ENCODE measurements around the gene THSD4. TPM values are rescaled to one million over a fixed set of nuclear protein-coding genes. Genes with fewer than 3 reads are reported as not detected.

The THSD4 gene
- total and polyA plus RNA-seq, 9 of the 15 experiments (the other 6 are each of a cell fraction or from before 2014, with no cell fraction given): 0.04 TPM; not detected in 5

GRCh38 chr15:71391421-71392088 is 276.3 kb downstream of the THSD4 start:
- H3K4me3 ChIP-seq: no peak overlapping the region
- TF ChIP-seq CXXC5 (CRISPR knock-in tag; IDR thresholded peaks at IDR 0.05) (no peak), RBM14 (IDR thresholded peaks at IDR 0.05; ENCODE audit: borderline replicate concordance, insufficient read depth, low read depth, low read length) (no peak)
- no peaks in the 10 kb centered on the region for H4K20me1 ChIP-seq (replicated peaks; ENCODE audit: control insufficient read depth, insufficient read depth, low read length)
- ATAC-seq: no peak
- no peak overlapping the region for H3K9ac ChIP-seq (ENCODE audit: insufficient read depth in 1 of 2, low read depth in 2 of 2, low read length in 2 of 2)
- BruUV-seq (replicated peaks): no TSS peak
- H3K79me2 ChIP-seq (ENCODE audit: control insufficient read depth, insufficient read depth, low read length): no peaks in the 10 kb centered on the region
- no peaks in the 10 kb centered on the region for H3K9me1 ChIP-seq (ENCODE audit: control insufficient read depth, insufficient read depth, low read length)
- ChIA-PET CTCF (ENCODE audit: low intra/inter-chr PET ratio) (no interaction called here), POLR2A (interaction anchor here (0.6 to 0.8 kb wide), 2 partner anchors 8 to 9 kb away, joined by 3 read pairs; no protein-coding TSS in a partner anchor)
- H3K27me3 ChIP-seq (ENCODE audit: control insufficient read depth in 2 of 2, insufficient read depth in 2 of 2, low read length in 2 of 2): peaks cover 0 to 11% of the 10 kb centered on the region in 2 experiments; a peak in 2 of 5 replicates
- H3K27ac ChIP-seq (ENCODE audit: extremely low read depth, low read depth, low read length): no peak overlapping the region
- no peaks in the 10 kb centered on the region for H3K36me3 ChIP-seq (ENCODE audit: control insufficient read depth, insufficient read depth, low read length)
- in situ Hi-C loops (cut with MboI) (no loop called here), intact Hi-C loops (cut with micrococcal nuclease) (no loop called here)
- no peak for DNase-seq (ENCODE audit: extremely low read depth in 1 of 4, low spot score in 3 of 4)
- FAIRE-seq: no peak
- no peaks in the 10 kb centered on the region for H3K4me1 ChIP-seq (replicated peaks in 1 of 2; ENCODE audit: control insufficient read depth in 2 of 2, insufficient read depth in 2 of 2, low read length in 2 of 2)
- H2AFZ ChIP-seq (ENCODE audit: low read depth, low read length): no peak overlapping the region
- no peak overlapping the region for H3K4me2 ChIP-seq (ENCODE audit: insufficient read depth, low read length)
- H3K9me3 ChIP-seq (replicated peaks; ENCODE audit: control insufficient read depth, insufficient read depth, low read depth, low read length): no peaks in the 10 kb centered on the region
- 0% methylated on average over 6 of the region's 6 CpGs for WGBS (ENCODE audit: insufficient coverage, low coverage, missing lambda C conversion rate)

GRCh38 chr15:71392861-71393283 is 277.6 kb downstream of the THSD4 start:
- FAIRE-seq (no peak), DNase-seq (ENCODE audit: extremely low read depth in 1 of 4, low spot score in 3 of 4) (no peak), ATAC-seq (no peak)
- intact Hi-C loops (cut with micrococcal nuclease): no loop called here
- TF ChIP-seq NUFIP1 (IDR thresholded peaks at IDR 0.05; ENCODE audit: partially characterized antibody) (no peak), BRF2 (IDR thresholded peaks at IDR 0.05; ENCODE audit: borderline replicate concordance, insufficient read depth, insufficient read length) (no peak), TFE3 (CRISPR knock-in tag; IDR thresholded peaks at IDR 0.05) (no peak), ZSCAN29 (IDR thresholded peaks at IDR 0.05) (no peak), CLOCK (CRISPR knock-in tag; IDR thresholded peaks at IDR 0.05; ENCODE audit: borderline replicate concordance) (no peak), PRPF4 (IDR thresholded peaks at IDR 0.05; ENCODE audit: insufficient read depth, low read depth, low read length, poor library complexity, severe bottlenecking) (no peak), HDGF (IDR thresholded peaks at IDR 0.05) (no peak), ZNF431 (CRISPR knock-in tag; IDR thresholded peaks at IDR 0.05) (no peak)
- Histone ChIP-seq H3K4me2 (ENCODE audit: insufficient read depth, low read length) (no peak overlapping the region), H3K4me1 (replicated peaks in 1 of 2; ENCODE audit: control insufficient read depth in 2 of 2, insufficient read depth in 2 of 2, low read length in 2 of 2) (no peaks in the 10 kb centered on the region), H3K36me3 (ENCODE audit: control insufficient read depth, insufficient read depth, low read length) (no peaks in the 10 kb centered on the region), H4K20me1 (replicated peaks; ENCODE audit: control insufficient read depth, insufficient read depth, low read length) (no peaks in the 10 kb centered on the region), H3K9me1 (ENCODE audit: control insufficient read depth, insufficient read depth, low read length) (no peaks in the 10 kb centered on the region), H3K27ac (ENCODE audit: extremely low read depth, low read depth, low read length) (no peak overlapping the region), H3K27me3 (ENCODE audit: control insufficient read depth in 2 of 2, insufficient read depth in 2 of 2, low read length in 2 of 2) (peaks cover 0 to 11% of the 10 kb centered on the region in 2 experiments; a peak in 2 of 5 replicates), H3K9me3 (replicated peaks; ENCODE audit: control insufficient read depth, insufficient read depth, low read depth, low read length) (no peaks in the 10 kb centered on the region), H3K9ac (ENCODE audit: insufficient read depth in 1 of 2, low read depth in 2 of 2, low read length in 2 of 2) (no peak overlapping the region), H3K79me2 (ENCODE audit: control insufficient read depth, insufficient read depth, low read length) (no peaks in the 10 kb centered on the region), H3K4me3 (no peak overlapping the region), H2AFZ (ENCODE audit: low read depth, low read length) (no peak overlapping the region)
- POLR2A ChIA-PET: no interaction called here
- 3% methylated on average over 11 of the region's 11 CpGs for WGBS (ENCODE audit: insufficient coverage, low coverage, missing lambda C conversion rate)
- CTCF ChIA-PET (ENCODE audit: low intra/inter-chr PET ratio): no interaction called here
- in situ Hi-C loops (cut with MboI): no loop called here
- BruUV-seq (replicated peaks): no TSS peak
